Omental fat pad (tissue), 4 donors: ENCODE data around the gene PCBD1. TPM values are rescaled to one million over a fixed set of nuclear protein-coding genes. Genes with fewer than 3 reads are reported as not detected.

Experiments
- ATAC-seq: fragments of 150-250 bp; one replicate; pipeline ENCODE4 v1.9.1; 2016; ENCODE audit warnings: mild to moderate bottlenecking, moderate library complexity; ENCODE audit not compliant: low FRiP score
- DNase-seq: peaks from one replicate; pipeline ENCODE4 v3.0.0-alpha.2; 2019; ENCODE audit warnings: low spot score
- total RNA-seq, 4 donors: library from RNA; depleted of rRNA; stranded (reverse); fragments of >200 nt; gene quantifications; one replicate each; pipeline ENCODE4 v1.1.0, GENCODE V29; 2016
- TF ChIP-seq, protein P1 (sequence below), 3 donors: fragments of 450-650 bp; IDR thresholded peaks; one replicate each; pipeline ENCODE4 v1.5.1; 2016 to 2017; ENCODE audit warnings: antibody characterized with exemption in 3 of 3, mild to moderate bottlenecking in 3 of 3, moderate library complexity in 2 of 3

PCBD1 gene
- total RNA-seq, 4 donors from 2014 or later, result 47.0 to 77.2 (median 64.3) TPM

DNA sequence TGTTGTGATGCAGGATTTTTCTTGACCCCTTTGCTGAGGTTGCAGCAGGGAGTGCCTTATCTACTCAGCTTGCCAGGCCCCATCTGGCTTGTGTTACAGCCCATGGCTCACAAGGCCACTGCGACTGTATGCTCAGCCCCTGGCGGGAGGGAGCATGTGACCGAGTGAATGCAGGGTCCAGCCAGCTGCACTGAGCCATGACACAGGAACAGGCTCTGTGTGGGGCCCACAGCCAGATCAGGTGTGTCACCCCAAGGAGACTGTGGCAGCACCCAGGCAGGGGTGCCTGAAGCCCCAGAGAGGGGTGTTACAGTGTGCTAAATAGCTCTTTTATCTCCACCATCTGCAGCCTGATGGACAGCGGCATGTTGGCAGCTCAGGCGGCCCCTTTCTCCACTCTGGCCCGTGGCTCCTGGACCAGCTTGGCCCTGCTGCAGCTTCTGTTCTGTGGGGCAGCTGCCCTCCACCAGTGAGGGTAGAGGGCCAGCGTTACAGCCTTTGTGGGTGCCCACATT lies 2.6 kb upstream of the PCBD1 start:
- TF ChIP-seq, protein P1, sequence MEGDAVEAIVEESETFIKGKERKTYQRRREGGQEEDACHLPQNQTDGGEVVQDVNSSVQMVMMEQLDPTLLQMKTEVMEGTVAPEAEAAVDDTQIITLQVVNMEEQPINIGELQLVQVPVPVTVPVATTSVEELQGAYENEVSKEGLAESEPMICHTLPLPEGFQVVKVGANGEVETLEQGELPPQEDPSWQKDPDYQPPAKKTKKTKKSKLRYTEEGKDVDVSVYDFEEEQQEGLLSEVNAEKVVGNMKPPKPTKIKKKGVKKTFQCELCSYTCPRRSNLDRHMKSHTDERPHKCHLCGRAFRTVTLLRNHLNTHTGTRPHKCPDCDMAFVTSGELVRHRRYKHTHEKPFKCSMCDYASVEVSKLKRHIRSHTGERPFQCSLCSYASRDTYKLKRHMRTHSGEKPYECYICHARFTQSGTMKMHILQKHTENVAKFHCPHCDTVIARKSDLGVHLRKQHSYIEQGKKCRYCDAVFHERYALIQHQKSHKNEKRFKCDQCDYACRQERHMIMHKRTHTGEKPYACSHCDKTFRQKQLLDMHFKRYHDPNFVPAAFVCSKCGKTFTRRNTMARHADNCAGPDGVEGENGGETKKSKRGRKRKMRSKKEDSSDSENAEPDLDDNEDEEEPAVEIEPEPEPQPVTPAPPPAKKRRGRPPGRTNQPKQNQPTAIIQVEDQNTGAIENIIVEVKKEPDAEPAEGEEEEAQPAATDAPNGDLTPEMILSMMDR (IDR thresholded peaks at IDR 0.05), result no peak
- DNase-seq, result no peak
- no peak for ATAC-seq

DNA sequence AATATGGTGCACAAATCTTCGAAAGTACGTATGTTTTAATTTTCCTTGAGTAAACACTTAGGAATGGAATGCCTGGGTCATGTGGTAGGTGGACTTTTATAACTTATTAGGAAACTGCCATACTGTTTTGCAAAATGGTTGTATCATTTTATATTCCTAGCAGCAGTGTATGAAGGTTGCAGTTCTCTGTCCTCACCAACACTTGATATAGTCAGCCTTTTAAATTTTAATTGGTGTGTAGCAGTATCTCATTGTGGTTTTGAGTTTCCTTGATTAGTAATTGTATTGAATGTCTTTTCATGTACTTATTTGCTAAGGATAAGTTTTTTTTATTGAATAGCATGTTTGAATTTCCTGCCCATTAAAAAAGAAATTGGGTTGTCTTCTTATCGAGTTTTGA lies 926 bp upstream of the PCBD1 start:
- DNase-seq (no peak), ATAC-seq (no peak)
- TF ChIP-seq, protein P1 (IDR thresholded peaks at IDR 0.05), result no peak

DNA sequence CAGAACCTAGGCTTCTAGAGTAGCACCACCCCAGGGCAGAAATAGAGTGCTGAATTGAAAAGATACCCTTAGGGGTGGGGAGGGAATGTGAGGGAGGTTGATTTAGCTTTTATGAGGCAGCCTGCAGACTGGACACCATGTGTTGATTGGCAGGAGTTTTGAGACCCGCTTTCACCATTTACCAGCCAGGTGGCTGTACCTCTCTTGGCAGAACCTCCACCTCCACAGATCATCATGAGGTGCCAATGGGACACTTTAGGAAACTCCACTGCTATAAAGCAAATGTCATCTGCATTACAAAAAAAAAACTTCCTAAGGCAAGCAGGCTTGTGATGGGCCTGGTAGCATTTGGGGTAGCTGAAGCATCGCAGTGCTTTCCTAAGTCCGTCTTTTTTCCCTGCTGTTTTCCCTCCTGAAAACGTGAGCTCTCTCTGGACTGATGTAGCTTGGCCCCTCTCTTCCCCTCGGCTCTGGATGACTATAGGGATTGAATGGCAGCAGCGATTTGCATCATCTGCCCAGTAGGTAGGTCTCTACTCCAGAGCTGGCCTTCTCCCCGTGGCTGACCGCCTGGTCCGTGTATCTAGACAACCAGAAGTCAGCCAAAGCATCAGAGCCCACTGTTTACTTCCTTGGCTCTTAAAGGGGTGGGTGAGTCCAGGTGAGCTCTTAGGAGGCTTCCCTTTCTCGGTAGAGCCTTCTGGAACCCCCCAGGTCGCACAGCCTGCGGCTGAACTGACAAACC lies 1.3 kb downstream of the PCBD1 start:
- TF ChIP-seq, protein P1 (IDR thresholded peaks at IDR 0.05), result no peak
- ATAC-seq, result no peak
- no peak for DNase-seq

DNA sequence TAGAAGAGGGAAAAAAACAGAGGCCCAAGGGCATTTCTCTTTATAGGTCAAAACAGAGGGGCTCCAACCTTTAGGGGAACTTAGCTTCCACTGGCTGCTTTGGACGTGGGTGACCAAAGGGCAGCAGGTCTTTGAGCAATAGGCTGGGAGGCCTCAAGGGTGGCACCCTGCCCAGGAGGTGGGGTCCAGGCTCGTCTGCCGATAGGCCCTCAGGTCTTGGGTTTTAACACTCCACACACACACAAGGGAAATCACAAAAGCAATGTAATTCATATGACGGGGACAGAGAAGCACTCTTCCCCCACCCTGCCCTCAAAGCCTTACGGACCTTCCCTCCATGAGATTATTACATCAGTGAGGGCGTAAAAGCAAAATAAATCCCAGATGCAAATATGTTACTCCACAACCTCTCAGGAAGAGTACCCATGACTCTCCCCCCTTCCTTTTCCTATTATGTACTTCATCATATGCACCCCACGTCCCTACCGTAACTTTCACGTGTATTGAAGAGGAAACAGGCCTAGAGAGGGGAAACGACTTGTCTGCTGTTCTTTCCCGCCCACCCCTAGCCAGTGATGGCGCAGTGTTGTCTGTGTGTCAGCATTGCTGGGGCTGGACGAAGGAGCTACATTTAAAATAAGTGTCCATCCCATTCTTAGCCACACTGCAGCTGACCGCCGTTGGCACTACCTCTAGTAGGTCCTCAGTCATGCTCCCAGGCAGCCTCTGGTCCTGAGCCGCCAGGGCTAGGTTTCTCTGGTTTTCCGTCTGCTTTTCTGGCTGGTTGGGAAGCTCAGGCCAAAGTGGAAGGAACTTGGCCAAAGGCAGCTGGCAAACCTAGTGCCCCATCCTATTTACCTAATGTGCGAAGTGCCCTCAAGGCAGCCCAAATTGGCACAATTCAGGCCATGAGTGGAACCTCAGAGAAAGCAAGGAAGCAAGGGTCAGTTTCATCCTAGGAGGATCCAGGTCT lies 2.1 kb downstream of the PCBD1 start:
- ATAC-seq (no peak), DNase-seq (no peak)
- TF ChIP-seq, protein P1 (IDR thresholded peaks at IDR 0.05), result no peak

DNA sequence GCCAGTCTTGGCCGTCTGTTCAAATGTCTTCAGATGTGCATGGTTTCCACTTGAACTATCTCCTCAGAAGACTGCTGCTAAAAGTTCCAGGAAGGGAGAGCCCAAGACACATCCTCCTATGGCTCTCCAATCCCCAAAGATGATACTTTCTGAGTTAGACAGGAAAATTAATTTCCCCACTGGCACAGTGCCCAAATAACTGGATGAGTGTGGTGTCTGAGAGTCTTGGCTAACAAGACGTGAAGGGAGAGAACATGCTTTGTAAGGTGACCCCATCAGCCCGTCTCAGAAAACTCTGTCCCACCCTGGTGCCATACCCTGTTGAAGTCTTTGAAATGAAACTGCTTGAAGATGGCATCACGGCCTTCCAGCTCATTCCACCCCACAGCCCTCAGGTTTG lies 2.9 kb downstream of the PCBD1 start:
- DNase-seq, result no peak
- TF ChIP-seq, protein P1 (IDR thresholded peaks at IDR 0.05), result no peak
- ATAC-seq, result no peak

DNA sequence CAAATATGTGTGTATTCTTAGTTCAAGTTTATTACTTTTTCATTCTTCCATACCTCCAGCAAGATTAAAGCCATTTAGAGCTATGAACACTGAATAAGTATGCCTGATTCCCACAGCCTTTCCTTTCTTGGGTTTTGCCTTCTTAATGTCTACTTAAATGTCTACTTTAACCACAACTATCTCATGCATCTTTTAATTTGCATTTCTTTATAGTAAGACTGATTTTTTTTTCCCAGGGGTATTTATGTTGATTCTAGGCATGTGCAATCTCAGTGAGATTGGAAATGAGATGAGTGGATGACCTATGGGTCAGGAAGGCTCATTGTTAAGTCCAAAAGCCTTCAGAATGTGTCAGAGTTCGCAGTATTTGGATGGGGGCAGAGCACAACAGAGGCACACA lies 3.6 kb downstream of the PCBD1 start:
- no peak for ATAC-seq
- TF ChIP-seq, protein P1 (IDR thresholded peaks at IDR 0.05), result no peak
- no peak for DNase-seq
